Measurements from ENCODE around the gene ADCY3.
A peak's percentile ranks its signal among the peaks of the same experiment; 100 is the strongest.

Gene ADCY3

DNA sequence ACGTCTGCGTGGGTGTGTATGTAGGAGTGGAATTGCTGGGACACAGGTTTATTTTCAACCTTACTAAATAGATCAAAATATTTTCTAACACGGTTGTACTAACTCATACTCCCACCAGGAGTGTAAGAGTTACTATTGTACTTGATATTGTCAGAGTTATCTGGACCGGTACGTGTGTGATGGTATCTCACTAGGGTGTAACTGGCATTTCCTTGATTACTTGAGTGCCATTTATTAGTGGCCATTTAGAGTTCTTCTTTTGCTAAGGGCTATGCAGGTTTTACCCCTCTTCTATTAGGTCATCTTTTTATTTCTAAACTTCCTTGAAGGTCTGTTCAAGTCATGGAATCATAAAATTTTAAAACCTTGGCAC is 93.3 kb downstream of the ADCY3 start:
- Histone ChIP-seq H3K9me3 (ENCODE audit: insufficient read depth, low read depth, low read length) (no peaks in the 10 kb centered on the region), H3K27me3 (ENCODE audit: insufficient read depth, low read length, poor library complexity, severe bottlenecking) (no peaks in the 10 kb centered on the region), H2AFZ (ENCODE audit: low read length) (no peak overlapping the region), H3K36me3 (ENCODE audit: insufficient read depth, low read length) (peaks cover 45% of the 10 kb centered on the region; the same call in 1 of the 2 replicates), H3K9ac (ENCODE audit: low read depth, low read length, poor library complexity, severe bottlenecking) (no peak overlapping the region), H3F3A (ENCODE audit: low read depth) (no peaks in the 10 kb centered on the region), H3K79me2 (ENCODE audit: insufficient read depth, low read length) (no peaks in the 10 kb centered on the region), H3K4me2 (ENCODE audit: low read depth, low read length, poor library complexity, severe bottlenecking) (no peak overlapping the region), H3K4me1 (ENCODE audit: insufficient read depth, low read length, poor library complexity, severe bottlenecking) (peaks cover 4% of the 10 kb centered on the region), H4K20me1 (ENCODE audit: insufficient read depth, low read length, poor library complexity, severe bottlenecking) (no peaks in the 10 kb centered on the region), H3K4me3 (ENCODE audit: low read length, poor library complexity, severe bottlenecking) (no peak overlapping the region), H3K9me2 (replicated peaks; ENCODE audit: low read depth, low read length) (no peaks in the 10 kb centered on the region)
- TF ChIP-seq, protein P1, sequence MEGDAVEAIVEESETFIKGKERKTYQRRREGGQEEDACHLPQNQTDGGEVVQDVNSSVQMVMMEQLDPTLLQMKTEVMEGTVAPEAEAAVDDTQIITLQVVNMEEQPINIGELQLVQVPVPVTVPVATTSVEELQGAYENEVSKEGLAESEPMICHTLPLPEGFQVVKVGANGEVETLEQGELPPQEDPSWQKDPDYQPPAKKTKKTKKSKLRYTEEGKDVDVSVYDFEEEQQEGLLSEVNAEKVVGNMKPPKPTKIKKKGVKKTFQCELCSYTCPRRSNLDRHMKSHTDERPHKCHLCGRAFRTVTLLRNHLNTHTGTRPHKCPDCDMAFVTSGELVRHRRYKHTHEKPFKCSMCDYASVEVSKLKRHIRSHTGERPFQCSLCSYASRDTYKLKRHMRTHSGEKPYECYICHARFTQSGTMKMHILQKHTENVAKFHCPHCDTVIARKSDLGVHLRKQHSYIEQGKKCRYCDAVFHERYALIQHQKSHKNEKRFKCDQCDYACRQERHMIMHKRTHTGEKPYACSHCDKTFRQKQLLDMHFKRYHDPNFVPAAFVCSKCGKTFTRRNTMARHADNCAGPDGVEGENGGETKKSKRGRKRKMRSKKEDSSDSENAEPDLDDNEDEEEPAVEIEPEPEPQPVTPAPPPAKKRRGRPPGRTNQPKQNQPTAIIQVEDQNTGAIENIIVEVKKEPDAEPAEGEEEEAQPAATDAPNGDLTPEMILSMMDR (conservative IDR thresholded peaks at IDR 0.05; ENCODE audit: low read length), result no peak
- TF ChIP-seq EZH2phosphoT487 (IDR thresholded peaks at IDR 0.05; ENCODE audit: borderline replicate concordance), result no peak

DNA sequence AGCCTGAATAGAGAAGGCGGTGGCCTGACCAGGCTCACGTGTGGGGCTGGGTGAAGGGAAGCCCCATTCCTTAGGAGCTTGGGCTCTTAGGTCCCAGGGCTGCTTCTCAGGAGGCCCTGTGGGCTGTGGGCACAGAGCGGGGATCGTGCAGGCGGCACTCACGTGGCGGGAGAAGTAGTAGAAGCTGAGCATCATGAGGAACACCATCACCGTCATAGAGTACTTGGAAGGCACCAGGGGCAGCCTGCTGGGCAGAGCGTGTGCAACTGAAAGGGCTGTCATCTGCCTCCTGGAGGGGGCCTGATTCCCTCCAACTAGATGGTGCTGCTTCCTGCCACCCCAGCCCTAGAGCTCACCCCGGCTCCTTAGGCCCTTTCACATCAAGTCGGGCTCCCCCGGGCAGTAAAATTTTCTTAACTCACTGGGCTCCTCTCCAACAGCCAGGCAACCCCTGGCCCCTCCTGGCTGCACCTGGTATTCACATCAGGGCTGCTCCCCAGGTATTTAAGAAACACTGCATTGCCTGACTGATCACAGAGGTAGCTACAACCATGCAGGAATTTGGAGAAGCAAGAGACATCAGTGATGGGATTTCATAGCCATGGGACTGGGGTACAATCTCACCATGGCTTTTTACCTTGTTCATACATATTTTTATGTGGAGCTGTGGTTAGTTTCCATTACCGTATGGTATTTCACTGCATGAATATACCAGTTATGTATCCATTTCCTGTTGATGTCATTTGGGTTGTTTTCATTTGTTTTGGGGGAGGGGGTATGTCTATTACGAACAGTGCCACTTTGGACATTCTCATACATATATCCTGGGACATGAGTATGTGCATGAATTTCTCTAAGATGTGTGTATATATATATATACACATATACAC is 93.9 kb downstream of the ADCY3 start:
- Histone ChIP-seq H4K20me1 (ENCODE audit: insufficient read depth, low read length, poor library complexity, severe bottlenecking) (no peaks in the 10 kb centered on the region), H3K9me2 (replicated peaks; ENCODE audit: low read depth, low read length) (no peaks in the 10 kb centered on the region), H3K9me3 (ENCODE audit: insufficient read depth, low read depth, low read length) (no peaks in the 10 kb centered on the region), H3K4me3 (ENCODE audit: low read length, poor library complexity, severe bottlenecking) (no peak overlapping the region), H3K79me2 (ENCODE audit: insufficient read depth, low read length) (no peaks in the 10 kb centered on the region), H3K4me2 (ENCODE audit: low read depth, low read length, poor library complexity, severe bottlenecking) (no peak overlapping the region), H3K27me3 (ENCODE audit: insufficient read depth, low read length, poor library complexity, severe bottlenecking) (no peaks in the 10 kb centered on the region), H3K9ac (ENCODE audit: low read depth, low read length, poor library complexity, severe bottlenecking) (no peak overlapping the region), H3K4me1 (ENCODE audit: insufficient read depth, low read length, poor library complexity, severe bottlenecking) (peaks cover 4% of the 10 kb centered on the region), H2AFZ (ENCODE audit: low read length) (no peak overlapping the region), H3K36me3 (ENCODE audit: insufficient read depth, low read length) (peaks cover 51% of the 10 kb centered on the region; the same call in 1 of the 2 replicates), H3F3A (ENCODE audit: low read depth) (no peaks in the 10 kb centered on the region)
- TF ChIP-seq, protein P1 (conservative IDR thresholded peaks at IDR 0.05; ENCODE audit: low read length), result no peak
- TF ChIP-seq EZH2phosphoT487 (IDR thresholded peaks at IDR 0.05; ENCODE audit: borderline replicate concordance), result no peak

DNA sequence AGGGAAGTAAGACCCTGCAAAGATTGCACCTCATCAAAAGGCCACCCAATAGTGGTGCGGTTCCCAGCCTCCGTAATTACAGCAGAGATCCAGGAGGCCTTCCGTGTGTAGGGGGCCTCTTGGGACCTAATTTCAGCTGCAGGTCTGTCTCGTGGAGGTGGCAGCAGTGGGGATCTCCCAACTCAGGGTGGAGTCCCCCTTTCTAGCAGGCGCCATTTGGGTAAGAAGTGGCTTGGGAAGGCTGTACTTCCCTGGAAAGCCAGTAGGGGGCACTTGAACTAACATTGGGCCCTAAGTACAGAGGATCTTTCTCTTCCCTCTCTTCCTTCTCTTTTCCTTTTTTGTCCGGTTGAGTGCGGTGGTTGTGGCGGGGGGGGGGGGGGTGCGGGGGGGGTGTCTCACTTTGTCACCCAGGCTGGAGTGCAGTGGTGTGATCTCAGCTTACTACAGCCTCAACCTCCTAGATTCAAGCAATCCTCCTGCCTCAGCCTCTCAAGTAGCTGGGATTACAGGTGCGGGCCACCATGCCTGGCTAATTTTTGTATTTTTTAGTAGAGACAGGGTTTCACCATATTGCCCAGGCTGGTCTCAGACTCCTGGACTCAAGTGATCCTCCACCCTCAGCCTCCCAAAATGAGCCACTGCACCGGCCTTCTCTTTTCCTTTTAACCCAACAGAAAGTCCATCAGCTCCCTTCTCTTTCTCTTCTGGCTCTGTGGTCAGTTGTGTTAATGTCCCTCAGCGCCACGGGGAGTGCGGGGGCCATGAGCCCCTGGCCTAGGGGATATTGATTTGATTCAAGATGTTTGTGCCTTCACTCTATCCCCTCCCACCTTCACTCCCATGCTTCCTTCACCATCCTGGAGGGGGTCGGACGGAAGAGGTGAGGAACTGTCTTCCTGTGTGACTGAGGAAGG is 94.8 kb downstream of the ADCY3 start:
- no peak overlapping the region for H2AFZ ChIP-seq (ENCODE audit: low read length)
- peaks cover 54% of the 10 kb centered on the region; the same call in 1 of the 2 replicates for H3K36me3 ChIP-seq (ENCODE audit: insufficient read depth, low read length)
- H3K9ac ChIP-seq (ENCODE audit: low read depth, low read length, poor library complexity, severe bottlenecking), result no peak overlapping the region
- no peaks in the 10 kb centered on the region for H3K27me3 ChIP-seq (ENCODE audit: insufficient read depth, low read length, poor library complexity, severe bottlenecking)
- H3K79me2 ChIP-seq (ENCODE audit: insufficient read depth, low read length), result no peaks in the 10 kb centered on the region
- H3K4me3 ChIP-seq (ENCODE audit: low read length, poor library complexity, severe bottlenecking), result no peak overlapping the region
- H3K9me2 ChIP-seq (replicated peaks; ENCODE audit: low read depth, low read length), result no peaks in the 10 kb centered on the region
- H3F3A ChIP-seq (ENCODE audit: low read depth), result no peaks in the 10 kb centered on the region
- no peak overlapping the region for H3K4me2 ChIP-seq (ENCODE audit: low read depth, low read length, poor library complexity, severe bottlenecking)
- H3K9me3 ChIP-seq (ENCODE audit: insufficient read depth, low read depth, low read length), result no peaks in the 10 kb centered on the region
- TF ChIP-seq EZH2phosphoT487 (IDR thresholded peaks at IDR 0.05; ENCODE audit: borderline replicate concordance), result no peak
- TF ChIP-seq, protein P1 (conservative IDR thresholded peaks at IDR 0.05; ENCODE audit: low read length), result peak; percentile 70
- H3K4me1 ChIP-seq (ENCODE audit: insufficient read depth, low read length, poor library complexity, severe bottlenecking), result peaks cover 4% of the 10 kb centered on the region
- H4K20me1 ChIP-seq (ENCODE audit: insufficient read depth, low read length, poor library complexity, severe bottlenecking), result no peaks in the 10 kb centered on the region

Measured in Loucy (cell line).